Fibroblast of pulmonary artery (primary cell): Measurements from ENCODE around the gene RNF144B.

Experiments used
- DNase-seq: peaks from one replicate; pipeline ENCODE4 v3.0.0-alpha.2; 2010; ENCODE audit warnings: low read depth
- H3K4me3 ChIP-seq: replicated peaks from 2 replicates; pipeline ENCODE4 v1.5.1; 2011; ENCODE audit warnings: low read depth, mild to moderate bottlenecking, control low read depth, low read length, moderate library complexity
- TF ChIP-seq, protein P1 (sequence below): IDR thresholded peaks from 2 replicates; pipeline ENCODE4 v1.5.1; 2011; ENCODE audit warnings: mild to moderate bottlenecking, control low read depth, low read length, inconsistent platforms; ENCODE audit errors: missing control alignments

The RNF144B gene

DNA sequence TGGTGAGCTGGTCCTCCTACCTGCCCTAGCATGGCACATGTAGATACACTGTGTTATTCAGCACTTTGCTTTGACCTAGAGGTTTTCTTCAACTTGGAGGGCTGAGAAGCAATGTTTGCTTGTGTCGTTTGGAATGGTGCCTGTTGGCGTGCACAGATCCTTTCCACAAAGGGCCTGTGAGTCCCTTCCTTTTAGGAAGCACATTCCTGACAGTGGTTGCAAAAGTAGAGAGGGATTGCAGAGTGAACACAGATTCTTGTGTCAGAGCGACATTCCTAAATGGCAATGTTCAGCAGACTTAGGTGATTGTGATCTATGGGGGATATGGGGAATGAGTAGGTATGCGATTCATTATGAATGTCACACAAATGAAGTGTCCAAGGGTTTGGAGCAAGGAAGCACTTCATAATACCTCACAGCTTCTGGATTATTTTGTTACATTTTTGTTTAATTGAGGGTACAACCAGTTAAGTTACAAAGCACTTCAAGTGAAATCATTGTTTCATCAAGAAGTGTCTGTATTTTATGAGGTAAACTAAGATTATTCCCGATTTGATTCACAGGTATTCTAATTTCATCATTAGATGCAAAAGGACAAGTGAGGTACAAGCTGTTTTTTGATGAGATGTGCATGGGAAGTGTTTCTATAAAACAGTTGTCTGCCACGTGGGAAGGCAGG is 713 bp upstream of the RNF144B start:
- TF ChIP-seq, protein P1, sequence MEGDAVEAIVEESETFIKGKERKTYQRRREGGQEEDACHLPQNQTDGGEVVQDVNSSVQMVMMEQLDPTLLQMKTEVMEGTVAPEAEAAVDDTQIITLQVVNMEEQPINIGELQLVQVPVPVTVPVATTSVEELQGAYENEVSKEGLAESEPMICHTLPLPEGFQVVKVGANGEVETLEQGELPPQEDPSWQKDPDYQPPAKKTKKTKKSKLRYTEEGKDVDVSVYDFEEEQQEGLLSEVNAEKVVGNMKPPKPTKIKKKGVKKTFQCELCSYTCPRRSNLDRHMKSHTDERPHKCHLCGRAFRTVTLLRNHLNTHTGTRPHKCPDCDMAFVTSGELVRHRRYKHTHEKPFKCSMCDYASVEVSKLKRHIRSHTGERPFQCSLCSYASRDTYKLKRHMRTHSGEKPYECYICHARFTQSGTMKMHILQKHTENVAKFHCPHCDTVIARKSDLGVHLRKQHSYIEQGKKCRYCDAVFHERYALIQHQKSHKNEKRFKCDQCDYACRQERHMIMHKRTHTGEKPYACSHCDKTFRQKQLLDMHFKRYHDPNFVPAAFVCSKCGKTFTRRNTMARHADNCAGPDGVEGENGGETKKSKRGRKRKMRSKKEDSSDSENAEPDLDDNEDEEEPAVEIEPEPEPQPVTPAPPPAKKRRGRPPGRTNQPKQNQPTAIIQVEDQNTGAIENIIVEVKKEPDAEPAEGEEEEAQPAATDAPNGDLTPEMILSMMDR: no peak
- no peak overlapping the region for H3K4me3 ChIP-seq
- peak; percentile 53 for DNase-seq

- TF ChIP-seq, protein P1: no peak
- no peak for DNase-seq
- H3K4me3 ChIP-seq: peak overlapping the region; percentile 62
Measured at GRCh38 chr6:18388271-18388670, 1.1 kb downstream of the RNF144B start.

DNA sequence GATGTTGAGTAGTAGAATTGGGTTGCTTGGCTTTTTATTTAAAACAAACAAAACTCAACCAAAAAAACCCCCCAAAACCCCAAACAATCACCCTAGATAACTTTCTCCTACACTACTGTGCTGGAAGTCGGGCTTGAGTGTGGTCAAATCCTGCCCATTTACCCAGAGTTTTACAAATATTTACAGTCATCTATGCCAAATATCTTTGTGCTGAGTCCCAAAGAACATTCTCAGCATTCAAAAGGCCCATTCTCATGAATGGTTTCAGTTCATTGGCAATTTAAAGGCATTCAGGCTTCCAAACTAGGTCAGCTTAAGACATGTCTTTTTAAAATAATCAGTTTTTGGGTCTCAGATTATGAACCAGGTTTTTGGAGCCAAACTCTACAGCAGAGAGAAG is 1.8 kb downstream of the RNF144B start:
- TF ChIP-seq, protein P1: no peak
- H3K4me3 ChIP-seq: no peak overlapping the region
- peak; percentile 56 for DNase-seq

GRCh38 chr6:18389479-18389878 is 2.3 kb downstream of the RNF144B start:
- no peak for DNase-seq
- no peak overlapping the region for H3K4me3 ChIP-seq
- TF ChIP-seq, protein P1: no peak

GRCh38 chr6:18390476-18390875 is 3.3 kb downstream of the RNF144B start:
- no peak for DNase-seq
- TF ChIP-seq, protein P1: no peak
- no peak overlapping the region for H3K4me3 ChIP-seq

DNA sequence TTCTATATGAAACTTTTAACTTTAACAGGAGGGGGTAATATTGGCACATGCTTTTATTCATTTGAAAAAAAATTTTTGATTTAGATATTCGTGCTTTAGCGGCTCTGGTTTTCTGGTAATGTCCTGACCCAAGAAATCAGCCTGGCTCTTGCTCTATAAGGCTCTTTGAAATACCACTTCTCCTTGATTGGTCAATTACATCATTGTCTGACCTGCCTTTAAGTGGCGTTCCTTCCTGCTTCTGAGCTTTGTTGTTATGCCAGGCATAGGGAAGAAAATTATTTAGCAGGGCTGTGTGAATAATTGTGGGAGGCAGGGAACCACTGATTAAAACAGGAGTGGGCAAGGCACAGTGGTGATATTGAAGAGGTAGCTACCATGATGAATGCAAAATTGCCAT is 3.9 kb downstream of the RNF144B start:
- no peak for DNase-seq
- TF ChIP-seq, protein P1: no peak
- H3K4me3 ChIP-seq: no peak overlapping the region

DNA sequence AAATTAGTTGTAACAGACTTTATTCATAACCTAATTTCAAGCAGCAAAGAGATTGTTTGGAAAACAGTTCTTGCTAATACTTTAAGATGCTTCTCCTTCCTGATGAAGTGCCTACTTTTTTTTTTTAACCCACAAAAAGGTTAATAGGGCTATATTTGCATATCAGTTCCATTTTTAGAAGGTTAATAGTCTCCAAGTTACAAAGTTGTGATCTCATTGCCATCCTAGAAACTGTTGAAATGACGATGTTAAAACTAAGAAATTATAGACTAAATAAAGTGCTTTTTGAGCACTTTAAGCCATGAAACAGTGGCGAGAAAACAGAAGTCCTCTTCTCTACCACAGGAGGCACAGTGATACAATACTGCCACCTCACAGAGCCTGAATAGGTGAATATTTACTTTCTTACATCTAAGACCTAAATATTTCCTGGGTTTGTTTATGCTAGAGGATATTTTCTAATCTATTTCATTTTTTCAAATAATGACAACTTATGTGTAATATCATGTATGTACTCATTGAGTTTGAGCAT is 5.3 kb downstream of the RNF144B start:
- TF ChIP-seq, protein P1: no peak
- DNase-seq: no peak
- H3K4me3 ChIP-seq: no peak overlapping the region
